Hematopoietic multipotent progenitor cell treated with erythropoietin and hydrocortisone succinate and interleukin-3 and kit ligand, for 6 days (in vitro differentiated cells): ENCODE measurements around the gene RREB1.

Experiments
- DNase-seq: peaks from one replicate; pipeline ENCODE4 v3.0.0-alpha.2; 2015

RREB1 gene

DNA sequence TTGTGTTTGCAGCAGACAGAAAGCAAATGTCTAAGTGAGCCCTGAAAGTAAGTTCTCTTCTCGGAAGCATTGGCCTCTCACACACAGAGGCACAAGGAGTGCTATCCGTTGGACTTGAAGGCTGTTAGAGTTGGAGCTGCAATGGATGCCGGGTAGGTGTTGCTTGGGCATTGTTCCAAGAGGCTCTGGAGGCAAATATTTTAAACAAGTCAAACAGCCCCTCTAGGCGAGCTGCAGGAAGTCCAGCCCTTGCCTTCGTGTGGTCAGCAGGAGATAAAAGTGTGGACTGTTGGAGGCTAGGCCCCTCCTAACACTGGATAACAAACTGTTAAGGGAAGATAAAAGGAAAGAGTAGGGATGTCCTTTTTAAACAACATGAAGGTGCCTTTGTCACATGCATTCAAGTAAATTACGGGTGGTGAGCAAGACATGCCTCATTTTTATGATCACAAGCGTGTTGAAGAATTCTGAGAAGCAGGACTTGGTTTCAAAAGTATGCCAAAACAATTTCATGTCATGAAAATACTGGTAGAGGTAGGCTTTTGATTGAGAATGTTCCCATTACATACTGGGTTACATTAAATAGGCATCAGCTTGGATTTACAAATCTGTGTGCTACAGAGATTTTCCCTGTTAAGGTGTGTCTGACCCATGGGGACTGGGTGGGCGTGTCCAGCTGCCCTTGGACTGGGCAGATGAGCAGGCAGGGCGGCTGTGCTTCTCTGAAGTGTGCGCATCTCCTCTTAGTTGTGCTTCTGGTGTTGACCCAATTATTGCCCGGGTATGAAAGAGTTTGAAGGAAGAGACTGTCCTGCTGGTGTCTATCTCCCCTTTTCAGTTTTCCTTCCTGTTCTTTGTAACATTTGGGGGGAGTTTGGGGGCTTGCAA is 57.5 kb downstream of the RREB1 start:
- DNase-seq = peak; percentile 97

GRCh38 chr6:7165890-7166267 is 58.1 kb downstream of the RREB1 start:
- DNase-seq = peak; percentile 53

- peak; percentile 89 for DNase-seq
Measured at GRCh38 chr6:7166410-7167293, 58.9 kb downstream of the RREB1 start.

GRCh38 chr6:7169296-7169721 is 61.5 kb downstream of the RREB1 start:
- DNase-seq = no peak

DNA sequence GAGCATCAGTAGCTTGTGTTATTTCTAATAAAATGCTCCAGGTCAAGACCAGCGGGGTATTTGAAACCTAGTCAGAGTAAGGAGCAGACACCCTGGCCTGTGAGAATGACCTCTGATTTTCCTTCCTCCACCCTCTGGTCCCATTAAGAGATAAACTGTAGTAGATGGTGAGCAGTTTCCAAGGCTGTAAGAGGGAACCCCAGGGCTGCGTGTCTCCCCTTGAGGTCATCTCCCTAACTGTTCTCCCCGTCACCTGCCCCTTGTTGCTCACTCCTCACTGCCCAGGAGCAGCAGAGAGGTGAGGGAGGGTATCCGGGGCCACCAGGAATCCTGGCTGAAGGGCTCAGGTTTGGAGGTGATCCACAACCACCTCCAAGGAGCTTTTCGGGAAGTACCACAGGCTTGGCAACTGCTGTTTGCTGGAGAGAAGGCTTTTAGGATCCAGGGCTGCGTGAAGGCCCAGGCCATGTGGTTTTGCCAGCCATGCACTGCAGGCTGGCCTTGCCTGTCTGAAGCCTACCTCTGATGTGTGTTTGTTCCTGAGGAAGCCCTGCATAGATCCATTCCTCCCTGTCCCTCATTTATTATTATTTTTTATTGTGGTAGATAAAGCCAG is 62.5 kb downstream of the RREB1 start:
- no peak for DNase-seq

DNA sequence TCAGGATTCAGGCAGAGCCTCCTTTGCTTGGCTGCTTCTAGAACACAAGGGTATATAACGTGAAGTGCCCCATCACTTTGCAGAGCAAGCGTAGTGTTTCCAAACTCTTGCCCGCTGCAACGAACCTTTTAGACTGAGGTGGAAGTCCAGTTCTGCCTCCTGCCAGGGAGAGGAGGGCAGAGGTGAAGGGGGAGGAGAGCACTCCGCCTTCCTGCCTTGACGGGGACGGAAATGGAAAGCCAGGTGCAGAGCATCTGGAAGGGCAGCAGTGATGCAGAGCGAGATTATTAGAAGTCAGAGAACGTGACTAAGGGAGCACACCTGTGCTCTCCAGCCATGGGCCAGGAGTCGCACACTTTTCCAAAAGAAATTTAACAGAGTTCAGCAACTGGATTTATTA is 63.4 kb downstream of the RREB1 start:
- DNase-seq = no peak

DNA sequence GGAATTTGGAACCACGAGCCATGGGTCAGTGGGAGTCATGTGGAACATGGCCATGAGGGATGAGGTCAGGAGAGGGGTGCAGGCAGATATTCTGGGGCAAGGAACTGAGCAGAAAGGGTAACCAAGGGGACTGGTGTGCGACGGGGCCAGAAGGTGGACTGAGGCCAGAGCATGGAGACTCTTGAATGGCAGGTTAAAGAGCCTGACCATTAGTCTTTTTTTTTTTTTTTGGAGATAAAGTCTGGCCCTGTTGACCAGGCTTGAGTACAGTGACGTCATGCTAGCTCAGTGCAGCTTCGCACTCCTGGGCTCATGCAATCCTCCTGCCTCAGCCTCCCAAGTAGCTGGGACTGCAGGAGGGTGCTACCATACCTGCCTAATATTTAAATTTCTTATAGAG is 64.0 kb downstream of the RREB1 start:
- DNase-seq = no peak

DNA sequence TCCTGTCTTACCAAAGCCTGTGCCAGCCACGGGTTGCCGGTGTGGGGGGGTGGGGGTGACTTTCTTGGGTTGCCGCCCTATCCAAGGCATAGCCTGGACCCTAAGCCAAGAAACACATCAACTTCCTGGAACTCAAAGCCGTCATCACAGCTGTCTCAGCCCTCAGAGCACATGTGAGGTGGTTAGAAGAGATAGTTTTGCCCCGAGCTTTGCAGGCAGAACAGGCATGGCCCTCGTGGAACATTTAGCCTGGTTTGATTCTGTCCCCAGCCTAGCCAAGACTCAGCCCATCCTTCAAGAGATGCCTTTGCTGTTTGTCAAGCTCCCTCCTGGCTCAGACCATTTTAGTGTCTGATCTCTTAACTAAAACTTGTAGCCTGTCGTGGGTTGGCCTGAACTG is 64.9 kb downstream of the RREB1 start:
- peak; percentile 74 for DNase-seq

- no peak for DNase-seq
Measured at GRCh38 chr6:7173843-7174503, 66.2 kb downstream of the RREB1 start.

DNA sequence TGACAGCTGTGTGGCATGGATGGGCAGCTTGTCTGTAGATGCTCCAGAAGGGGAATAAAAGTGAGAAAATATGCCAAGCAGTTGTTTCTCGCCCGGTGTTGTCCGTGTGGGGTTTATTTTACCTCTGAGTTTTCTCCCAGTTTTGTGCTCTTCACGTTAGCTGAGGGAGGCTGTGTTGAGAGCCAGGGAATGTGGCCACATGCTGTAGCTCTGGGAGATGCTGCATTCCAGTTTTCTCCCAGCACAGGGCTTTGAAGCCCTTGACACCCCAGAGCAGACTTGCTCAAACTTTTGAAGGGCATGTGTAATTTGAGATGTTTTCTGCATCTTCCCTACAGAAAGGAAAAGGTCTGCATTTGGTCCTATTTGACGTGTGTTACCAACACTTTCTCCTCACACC is 67.7 kb downstream of the RREB1 start:
- no peak for DNase-seq

DNA sequence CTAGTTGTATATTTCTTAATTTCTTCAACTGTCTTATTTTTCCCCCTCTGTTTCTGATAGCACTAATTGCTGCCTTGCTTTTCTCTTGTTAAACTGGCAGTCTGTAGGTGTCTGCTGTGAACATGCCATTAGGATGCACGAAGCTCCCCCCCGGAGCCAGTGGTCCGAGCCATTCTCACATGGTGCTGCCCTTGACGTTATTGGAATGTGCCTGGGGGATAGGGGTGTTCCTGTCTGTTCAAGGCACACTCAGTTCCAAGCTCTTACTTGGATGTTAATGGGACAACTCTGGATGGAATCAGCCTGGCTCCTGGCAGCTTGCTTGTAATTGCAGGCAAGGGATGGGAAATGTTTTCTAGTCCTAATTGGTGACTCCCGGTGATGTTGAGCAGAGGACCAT is 68.4 kb downstream of the RREB1 start:
- no peak for DNase-seq

GRCh38 chr6:7178280-7178679 is 70.5 kb downstream of the RREB1 start:
- no peak for DNase-seq

GRCh38 chr6:7180751-7181150 is 73.0 kb downstream of the RREB1 start:
- peak; percentile 82 for DNase-seq

DNA sequence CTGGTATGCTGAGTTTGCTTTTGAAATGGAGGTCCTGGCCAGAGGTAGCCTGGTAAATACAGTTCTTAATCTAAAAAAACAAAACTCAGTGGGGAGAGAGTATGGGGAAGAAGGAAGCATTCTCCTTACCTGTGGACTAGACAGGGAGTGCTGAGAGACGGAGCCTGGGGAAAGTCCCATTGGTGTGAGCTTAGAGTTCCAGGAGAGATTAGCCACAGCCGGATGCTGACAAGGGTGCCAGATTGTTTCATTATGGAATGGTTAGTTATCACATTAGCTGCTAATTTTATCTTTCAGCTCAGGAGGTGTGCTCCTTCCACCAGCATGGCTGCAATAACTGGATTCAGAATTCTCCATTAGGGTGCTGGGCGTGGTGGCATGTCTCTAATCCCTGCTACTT is 75.9 kb downstream of the RREB1 start:
- DNase-seq = no peak

- no peak for DNase-seq
Measured at GRCh38 chr6:7184502-7184901, 76.7 kb downstream of the RREB1 start.

DNA sequence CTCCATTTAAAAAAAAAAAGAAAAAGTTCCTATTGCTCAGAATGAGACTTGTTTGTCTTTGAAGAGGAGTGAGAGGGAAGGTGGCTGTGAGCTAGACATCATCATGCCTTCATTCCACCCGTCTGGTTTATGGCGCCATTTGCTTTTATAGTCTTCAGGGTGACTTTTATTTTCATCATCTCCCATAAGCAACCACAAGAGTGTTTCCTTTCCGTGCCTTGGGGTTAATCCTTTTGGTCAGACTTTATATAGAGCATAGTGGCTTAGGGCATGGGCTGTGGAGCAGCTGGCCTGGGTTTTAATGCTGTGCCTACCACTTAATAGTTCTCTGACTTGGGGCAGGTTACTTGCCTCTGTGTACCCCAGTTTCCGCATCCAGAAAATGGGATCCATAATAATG is 77.8 kb downstream of the RREB1 start:
- DNase-seq = no peak

GRCh38 chr6:7188492-7188891 is 80.7 kb downstream of the RREB1 start:
- no peak for DNase-seq

DNA sequence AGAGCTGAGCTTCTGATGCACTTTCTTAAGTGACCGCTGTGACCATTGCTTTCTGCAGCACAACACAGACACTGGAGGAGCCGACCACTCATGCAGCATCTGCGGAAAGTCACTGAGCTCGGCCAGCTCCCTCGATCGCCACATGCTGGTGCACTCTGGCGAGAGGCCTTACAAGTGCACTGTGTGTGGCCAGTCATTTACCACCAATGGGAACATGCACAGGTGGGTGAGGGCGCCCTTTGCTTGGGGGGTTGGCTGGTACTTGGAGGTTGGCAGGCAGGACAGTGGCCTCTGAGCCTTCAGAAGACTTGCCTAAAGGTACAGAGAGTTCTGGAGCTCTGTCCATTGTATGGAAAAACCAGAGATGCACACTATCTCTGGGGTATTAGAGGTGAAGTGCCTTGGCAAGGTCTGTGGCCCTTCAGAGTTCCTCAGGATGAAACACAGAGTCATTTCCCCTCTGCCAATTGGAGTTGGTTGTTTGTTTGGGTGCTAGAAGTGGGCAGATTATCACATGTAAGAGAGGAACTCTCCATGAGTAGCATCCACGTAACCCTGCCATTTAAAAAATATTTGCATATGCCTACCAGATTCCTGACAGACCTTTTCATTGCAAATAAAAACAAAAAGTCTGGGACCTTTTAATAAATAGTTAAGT is 81.5 kb downstream of the RREB1 start:
- DNase-seq = no peak

- DNase-seq = no peak
Measured at GRCh38 chr6:7190791-7191190, 83.0 kb downstream of the RREB1 start.

- no peak for DNase-seq
Measured at GRCh38 chr6:7193122-7193521, 85.4 kb downstream of the RREB1 start.

- DNase-seq = no peak
Measured at GRCh38 chr6:7194657-7195056, 86.9 kb downstream of the RREB1 start.

GRCh38 chr6:7195339-7196018 is 87.7 kb downstream of the RREB1 start:
- no peak for DNase-seq
